ENCODE data around the gene PCSK1N. TPM values are rescaled to one million over a fixed set of nuclear protein-coding genes. Genes with fewer than 3 reads are reported as not detected.

PCSK1N gene
- total and polyA plus RNA-seq, 9 of the 15 experiments (the other 6 are each of a cell fraction or from before 2014, with no cell fraction given) = 0.07 to 0.55 (median 0.54) TPM; not detected in 6

GRCh38 chrX:48802089-48802904 lies 33.1 kb downstream of the PCSK1N start (continued):
- TF ChIP-seq ZMIZ1 (IDR thresholded peaks at IDR 0.05; ENCODE audit: low read depth in 2 of 2, low read length in 2 of 2) (no peak), SIN3A (IDR thresholded peaks at IDR 0.05; ENCODE audit: borderline replicate concordance in 2 of 2, control insufficient read depth in 1 of 2, low read depth in 2 of 2, low read length in 2 of 2) (no peak; a peak in 1 of 4 replicates), ZNF512 (tag; IDR thresholded peaks at IDR 0.05) (no peak), NKRF (IDR thresholded peaks at IDR 0.05; ENCODE audit: borderline replicate concordance) (peak; percentile 73; the same call in 1 of the 2 replicates), ZNF3 (CRISPR knock-in tag; IDR thresholded peaks at IDR 0.05) (no peak), NFIC (IDR thresholded peaks at IDR 0.05) (peak; percentile 34; the same call in 1 of the 2 replicates), ZBED1 (IDR thresholded peaks at IDR 0.05) (peak; percentile 28; the same call in 1 of the 2 replicates), TOE1 (IDR thresholded peaks at IDR 0.05; ENCODE audit: borderline replicate concordance) (peak; percentile 65; the same call in 1 of the 2 replicates), TOE1 (CRISPR knock-in tag; IDR thresholded peaks at IDR 0.05; ENCODE audit: borderline replicate concordance, low read depth) (no peak), OTX1 (CRISPR knock-in tag; IDR thresholded peaks at IDR 0.05) (peak; percentile 83; the same call in 1 of the 2 replicates), DMBX1 (CRISPR knock-in tag; IDR thresholded peaks at IDR 0.05; ENCODE audit: borderline replicate concordance) (no peak), SMARCA5 (IDR thresholded peaks at IDR 0.05) (peak; percentile 69; the same call in 1 of the 2 replicates), ZNF740 (CRISPR knock-in tag; IDR thresholded peaks at IDR 0.05) (no peak), ZNF740 (tag; IDR thresholded peaks at IDR 0.05) (no peak), ZNF644 (tag; IDR thresholded peaks at IDR 0.05; ENCODE audit: low read depth) (no peak), BACH1 (tag; IDR thresholded peaks at IDR 0.05) (no peak), NBN (IDR thresholded peaks at IDR 0.05; ENCODE audit: low read depth) (peak; percentile 90), TCF3 (CRISPR knock-in tag; IDR thresholded peaks at IDR 0.05) (peak; percentile 7; the same call in 1 of the 2 replicates), HDAC1 (IDR thresholded peaks at IDR 0.05) (peak in 1 of 2 experiments; percentile 76; a peak in 2 of 4 replicates), EGR1 (conservative IDR thresholded peaks at IDR 0.05) (peak; percentile 84)

Measured in K562 (cell line).